ENCODE measurements around the gene TCF25. TPM values are rescaled to one million over a fixed set of nuclear protein-coding genes. Genes with fewer than 3 reads are reported as not detected.

The TCF25 gene
- total RNA-seq, 4 donors from 2014 or later = 68.9 to 110 (median 85.7) TPM

DNA sequence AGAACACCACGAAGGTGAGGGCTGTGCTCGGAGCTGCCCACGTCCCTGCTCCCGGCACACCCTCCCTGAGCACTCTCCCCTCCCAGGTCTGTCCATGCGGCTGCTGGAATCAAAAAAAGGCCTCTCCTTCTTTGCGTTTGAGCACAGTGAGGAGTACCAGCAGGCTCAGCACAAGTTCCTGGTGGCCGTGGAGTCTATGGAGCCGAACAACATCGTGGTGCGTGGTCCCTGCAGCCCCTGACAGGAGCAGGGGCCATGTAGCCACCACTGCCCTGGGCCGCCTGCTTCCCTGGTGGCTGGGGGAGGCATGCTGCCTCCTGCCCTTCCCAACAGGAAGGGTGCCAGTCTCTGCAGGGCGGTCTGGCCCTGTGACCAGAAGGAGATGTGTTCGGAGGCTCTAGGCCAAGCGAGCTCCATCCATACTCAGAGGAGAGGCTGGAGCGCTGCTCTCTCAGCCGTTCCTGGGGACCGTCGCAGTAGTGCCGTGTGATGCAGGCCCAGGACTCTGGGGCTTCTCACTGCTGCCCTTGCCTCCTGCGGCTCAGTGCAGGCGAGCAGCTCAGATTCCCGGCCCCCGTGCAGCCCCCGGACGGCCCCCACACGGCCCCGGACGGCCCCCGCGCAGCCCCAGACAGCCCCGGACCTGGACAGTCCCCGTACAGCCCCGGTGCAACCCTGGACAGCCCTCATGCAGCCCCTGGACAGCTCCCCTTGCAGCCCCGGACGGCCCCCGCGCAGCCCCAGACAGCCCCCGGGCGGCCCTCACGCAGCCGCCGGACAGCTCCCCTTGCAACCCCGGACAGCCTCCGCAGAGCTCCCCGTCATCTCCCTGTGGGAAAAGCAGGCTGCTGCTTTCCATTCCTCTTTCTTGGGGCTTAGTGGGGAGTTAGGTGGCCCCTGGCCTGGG lies 20.5 kb downstream of the TCF25 start:
- peaks cover 0 to 91% of the 10 kb centered on the region in 2 donors for H3K36me3 ChIP-seq
- in situ Hi-C loops (cut with MboI; ENCODE audit: low sequenced_read_pairs in 4 of 4) = no loop called here
- intact Hi-C loops (cut with DNase I; ENCODE audit: low total_unique reads) = no loop called here
- H3K4me1 ChIP-seq = no peaks in the 10 kb centered on the region
- H3K27ac ChIP-seq = no peak overlapping the region
- no peak for DNase-seq
- H3K27me3 ChIP-seq = no peaks in the 10 kb centered on the region
- no peaks in the 10 kb centered on the region for H3K9me3 ChIP-seq
- no peak for ATAC-seq
- no peak for TF ChIP-seq POLR2A (IDR thresholded peaks at IDR 0.05)
- TF ChIP-seq, protein P1, sequence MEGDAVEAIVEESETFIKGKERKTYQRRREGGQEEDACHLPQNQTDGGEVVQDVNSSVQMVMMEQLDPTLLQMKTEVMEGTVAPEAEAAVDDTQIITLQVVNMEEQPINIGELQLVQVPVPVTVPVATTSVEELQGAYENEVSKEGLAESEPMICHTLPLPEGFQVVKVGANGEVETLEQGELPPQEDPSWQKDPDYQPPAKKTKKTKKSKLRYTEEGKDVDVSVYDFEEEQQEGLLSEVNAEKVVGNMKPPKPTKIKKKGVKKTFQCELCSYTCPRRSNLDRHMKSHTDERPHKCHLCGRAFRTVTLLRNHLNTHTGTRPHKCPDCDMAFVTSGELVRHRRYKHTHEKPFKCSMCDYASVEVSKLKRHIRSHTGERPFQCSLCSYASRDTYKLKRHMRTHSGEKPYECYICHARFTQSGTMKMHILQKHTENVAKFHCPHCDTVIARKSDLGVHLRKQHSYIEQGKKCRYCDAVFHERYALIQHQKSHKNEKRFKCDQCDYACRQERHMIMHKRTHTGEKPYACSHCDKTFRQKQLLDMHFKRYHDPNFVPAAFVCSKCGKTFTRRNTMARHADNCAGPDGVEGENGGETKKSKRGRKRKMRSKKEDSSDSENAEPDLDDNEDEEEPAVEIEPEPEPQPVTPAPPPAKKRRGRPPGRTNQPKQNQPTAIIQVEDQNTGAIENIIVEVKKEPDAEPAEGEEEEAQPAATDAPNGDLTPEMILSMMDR (IDR thresholded peaks at IDR 0.05 in 4 of 5, conservative IDR thresholded peaks at IDR 0.05 in 1 of 5) = no peak
- H3K4me3 ChIP-seq = no peak overlapping the region

- Histone ChIP-seq H3K9me3 (no peaks in the 10 kb centered on the region), H3K4me3 (no peak overlapping the region), H3K27me3 (no peaks in the 10 kb centered on the region), H3K36me3 (peaks cover 0 to 91% of the 10 kb centered on the region in 2 donors), H3K4me1 (no peaks in the 10 kb centered on the region), H3K27ac (no peak overlapping the region)
- intact Hi-C loops (cut with DNase I; ENCODE audit: low total_unique reads) = no loop called here
- ATAC-seq (no peak), DNase-seq (no peak)
- in situ Hi-C loops (cut with MboI; ENCODE audit: low sequenced_read_pairs in 4 of 4) = no loop called here
- TF ChIP-seq POLR2A (IDR thresholded peaks at IDR 0.05) = no peak
- TF ChIP-seq, protein P1 (IDR thresholded peaks at IDR 0.05 in 4 of 5, conservative IDR thresholded peaks at IDR 0.05 in 1 of 5) = no peak
Measured at GRCh38 chr16:89895482-89896250, 22.3 kb downstream of the TCF25 start.

DNA sequence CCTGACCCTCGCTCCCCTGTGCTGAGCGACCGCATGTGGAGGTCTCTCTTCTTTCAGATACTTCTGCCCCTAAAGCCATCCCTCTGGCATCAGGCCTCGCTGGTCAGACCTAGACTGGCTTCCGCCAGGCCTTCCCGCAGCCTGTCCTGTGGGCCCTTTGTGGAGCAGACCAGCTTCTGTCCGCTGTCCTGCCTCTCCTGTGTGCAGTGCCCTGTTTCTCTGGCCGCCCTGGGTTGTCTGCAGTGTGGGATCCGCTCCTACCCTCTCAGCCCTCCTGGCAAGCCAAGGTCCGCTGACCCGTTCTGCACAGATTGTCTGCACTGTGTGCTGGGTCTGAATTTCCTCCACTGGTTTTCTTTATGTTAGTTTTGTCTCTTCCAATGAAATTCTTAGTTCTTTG lies 23.8 kb downstream of the TCF25 start:
- Histone ChIP-seq H3K36me3 (peaks cover 0 to 81% of the 10 kb centered on the region in 2 donors), H3K27ac (no peak overlapping the region), H3K4me1 (no peaks in the 10 kb centered on the region), H3K4me3 (no peak overlapping the region), H3K9me3 (no peaks in the 10 kb centered on the region), H3K27me3 (no peaks in the 10 kb centered on the region)
- no peak for TF ChIP-seq POLR2A (IDR thresholded peaks at IDR 0.05)
- TF ChIP-seq, protein P1 (IDR thresholded peaks at IDR 0.05 in 4 of 5, conservative IDR thresholded peaks at IDR 0.05 in 1 of 5) = no peak
- DNase-seq = no peak
- intact Hi-C loops (cut with DNase I; ENCODE audit: low total_unique reads) = no loop called here
- ATAC-seq = no peak
- in situ Hi-C loops (cut with MboI; ENCODE audit: low sequenced_read_pairs in 4 of 4) = no loop called here

GRCh38 chr16:89898201-89898967 lies 25.0 kb downstream of the TCF25 start:
- Histone ChIP-seq H3K9me3 (no peaks in the 10 kb centered on the region), H3K4me1 (no peaks in the 10 kb centered on the region), H3K4me3 (no peak overlapping the region), H3K27me3 (no peaks in the 10 kb centered on the region), H3K27ac (no peak overlapping the region), H3K36me3 (peaks cover 0 to 77% of the 10 kb centered on the region in 2 donors)
- ATAC-seq = no peak
- no peak for DNase-seq
- intact Hi-C loops (cut with DNase I; ENCODE audit: low total_unique reads) = no loop called here
- in situ Hi-C loops (cut with MboI; ENCODE audit: low sequenced_read_pairs in 4 of 4) = no loop called here
- TF ChIP-seq, protein P1 (IDR thresholded peaks at IDR 0.05 in 4 of 5, conservative IDR thresholded peaks at IDR 0.05 in 1 of 5) = no peak
- TF ChIP-seq POLR2A (IDR thresholded peaks at IDR 0.05) = no peak

Measured in gastrocnemius medialis (tissue), 4 donors.